Erythroblast (primary cell): ENCODE results near the gene EP300.

Source experiments
- DNase-seq, 2 experiments: peaks; one replicate each; lab custom pipeline; 2025; lab: John Stamatoyannopoulos, UW
- GATA1 ChIP-seq: IDR thresholded peaks from 2 replicates; pipeline ENCODE4 v1.6.1; 2011; ENCODE audit warnings: low read depth, mild to moderate bottlenecking, control low read depth, low read length, moderate library complexity
- POLR2A ChIP-seq: IDR thresholded peaks from 2 replicates; pipeline ENCODE4 v1.6.1; 2011; ENCODE audit warnings: mild to moderate bottlenecking, low read length

EP300 gene

DNA sequence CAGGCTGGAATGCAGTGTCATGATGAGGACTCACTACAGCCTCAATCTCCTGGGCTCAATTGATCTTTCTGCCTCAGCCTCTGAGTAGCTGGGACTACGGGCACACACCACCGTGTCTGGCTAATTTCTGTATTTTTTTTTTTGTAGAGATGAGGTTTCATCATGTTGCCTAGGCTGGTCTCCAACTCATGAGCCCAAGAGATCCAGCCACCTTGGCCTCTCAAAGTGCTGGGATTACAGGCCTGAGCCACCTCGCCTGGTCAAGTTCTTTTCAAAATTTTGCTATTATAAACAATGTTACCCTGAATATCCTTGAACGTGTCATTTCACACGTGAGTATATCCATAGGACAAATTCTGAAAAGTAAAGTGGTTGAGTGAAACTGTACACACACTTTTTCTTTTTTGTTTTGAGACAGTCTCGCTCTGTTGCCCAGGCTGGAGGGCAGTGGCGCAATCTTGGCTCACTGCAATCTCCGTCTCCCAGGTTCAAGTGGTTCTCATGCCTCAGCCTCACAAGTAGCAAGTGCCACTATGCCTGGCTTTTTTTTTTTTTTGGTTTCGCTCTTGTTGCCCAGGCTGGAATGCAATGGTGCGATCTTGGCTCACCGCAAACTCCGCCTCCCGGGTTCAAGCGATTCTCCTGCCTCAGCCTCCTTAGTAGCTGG is 21.6 kb upstream of the EP300 start:
- no peak for DNase-seq
- no peak for TF ChIP-seq GATA1
- no peak for TF ChIP-seq POLR2A

DNA sequence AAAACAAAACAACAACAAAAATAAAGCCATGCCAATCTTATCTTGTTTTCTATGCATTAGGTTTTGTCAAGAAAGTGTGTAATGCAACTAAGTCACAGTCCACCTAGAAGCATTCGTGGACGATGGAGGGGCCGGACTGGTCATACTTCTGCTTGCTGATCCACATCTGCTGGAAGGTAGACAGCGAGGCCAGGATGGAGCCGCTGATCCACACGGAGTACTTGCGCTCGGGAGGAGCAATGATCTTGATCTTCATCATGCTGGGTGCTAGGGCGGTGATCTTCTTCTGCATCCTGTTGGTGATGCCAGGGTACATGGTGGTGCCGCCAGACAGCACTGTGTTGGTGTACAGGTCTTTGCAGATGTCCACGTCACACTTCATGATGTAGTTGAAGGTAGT is 18.3 kb upstream of the EP300 start:
- DNase-seq: no peak
- TF ChIP-seq POLR2A (no peak), GATA1 (no peak)

DNA sequence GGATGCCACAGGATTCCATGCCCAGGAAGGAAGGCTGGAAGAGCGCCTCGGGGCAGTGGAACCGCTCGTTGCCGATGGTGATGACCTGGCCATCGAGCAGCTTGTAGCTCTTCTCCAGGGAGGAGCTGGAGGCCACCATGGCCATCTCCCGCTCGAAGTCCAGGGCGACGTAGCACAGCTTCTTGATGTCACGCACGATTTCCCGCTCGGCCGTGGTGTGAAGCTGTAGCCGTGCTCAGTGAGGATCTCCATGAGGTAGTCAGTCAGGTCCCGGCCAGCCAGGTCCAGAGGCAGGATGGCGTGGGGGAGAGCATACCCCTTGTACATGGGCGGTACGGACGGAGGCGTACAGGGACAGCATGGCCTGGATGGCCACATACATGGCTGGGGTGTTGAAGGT is 17.9 kb upstream of the EP300 start:
- no peak for TF ChIP-seq POLR2A
- no peak for TF ChIP-seq GATA1
- no peak for DNase-seq

DNA sequence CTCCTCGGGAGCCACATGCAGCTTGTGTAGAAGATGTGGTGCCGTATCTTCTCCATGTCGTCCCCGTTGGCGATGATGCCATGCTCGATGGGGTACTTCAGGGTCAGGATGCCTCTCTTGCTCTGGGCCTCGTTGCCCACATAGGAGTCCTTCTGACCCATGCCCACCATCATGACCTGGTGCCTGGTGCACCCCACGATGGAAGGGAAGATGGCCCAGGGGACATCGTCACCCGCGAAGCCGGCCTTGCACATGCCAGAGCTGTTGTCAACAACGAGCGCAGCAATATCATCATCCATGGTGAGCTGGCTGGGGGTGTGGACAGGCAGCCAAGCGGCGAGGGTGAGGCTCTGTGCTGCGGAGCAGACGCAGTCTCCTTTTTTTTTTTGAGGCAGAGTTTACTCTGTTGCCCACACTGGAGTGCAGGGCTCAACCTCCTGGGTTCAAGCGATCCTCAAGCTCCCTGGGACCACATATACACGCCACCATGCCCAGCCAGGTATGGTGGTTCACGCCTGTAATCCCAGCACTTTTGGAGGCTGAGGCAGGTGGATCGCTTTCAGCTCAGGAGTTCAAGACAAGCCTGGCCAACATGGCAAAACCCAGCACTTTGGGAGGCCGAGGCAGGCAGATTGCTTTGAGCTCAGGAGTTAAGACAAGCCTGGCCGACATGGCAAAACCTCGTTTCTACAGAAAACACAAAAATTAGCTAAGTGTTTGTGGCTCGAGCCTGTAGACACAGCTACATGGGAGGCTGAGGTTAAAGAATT is 17.3 kb upstream of the EP300 start:
- no peak for DNase-seq
- TF ChIP-seq GATA1 (no peak), POLR2A (no peak)

DNA sequence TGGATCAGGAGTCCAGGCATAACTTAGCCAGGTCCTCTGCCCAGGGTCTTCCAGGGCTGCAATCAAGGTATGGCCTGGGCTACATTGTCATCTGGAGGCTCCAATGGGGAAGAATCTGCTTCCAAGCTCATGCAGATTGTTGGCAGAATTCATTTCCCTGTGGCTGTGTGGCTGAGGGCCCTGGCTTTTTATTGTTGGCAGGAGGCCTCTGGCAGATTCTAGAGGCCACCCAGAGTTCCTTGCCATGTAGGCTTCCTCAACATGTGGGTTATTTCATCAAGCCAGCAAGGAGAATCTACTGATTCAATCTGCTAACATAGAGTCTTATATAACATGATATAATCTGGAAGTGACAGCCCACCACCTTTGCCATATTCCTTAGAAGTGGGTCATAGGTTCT is 16.4 kb upstream of the EP300 start:
- no peak for DNase-seq
- no peak for TF ChIP-seq POLR2A
- TF ChIP-seq GATA1: no peak

DNA sequence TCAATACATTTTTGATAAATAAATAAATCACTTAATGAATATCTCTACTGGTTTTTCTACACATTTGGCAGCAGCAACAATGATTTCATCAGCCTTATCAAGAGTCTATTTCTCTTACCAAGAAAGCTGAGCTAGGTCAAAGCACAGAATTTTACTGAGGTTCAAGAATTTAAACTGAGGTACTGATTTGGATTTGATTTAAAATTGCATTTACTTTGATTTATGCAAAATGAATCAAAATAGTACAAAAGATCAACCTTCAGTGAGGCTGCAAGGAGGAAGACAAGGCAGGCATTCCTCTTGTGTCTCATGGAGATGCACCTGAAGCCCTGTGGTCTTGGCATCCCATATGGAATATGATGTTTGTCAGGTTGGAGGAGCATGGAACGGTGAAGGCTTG is 15.5 kb upstream of the EP300 start:
- no peak for DNase-seq
- TF ChIP-seq POLR2A (no peak), GATA1 (no peak)

DNA sequence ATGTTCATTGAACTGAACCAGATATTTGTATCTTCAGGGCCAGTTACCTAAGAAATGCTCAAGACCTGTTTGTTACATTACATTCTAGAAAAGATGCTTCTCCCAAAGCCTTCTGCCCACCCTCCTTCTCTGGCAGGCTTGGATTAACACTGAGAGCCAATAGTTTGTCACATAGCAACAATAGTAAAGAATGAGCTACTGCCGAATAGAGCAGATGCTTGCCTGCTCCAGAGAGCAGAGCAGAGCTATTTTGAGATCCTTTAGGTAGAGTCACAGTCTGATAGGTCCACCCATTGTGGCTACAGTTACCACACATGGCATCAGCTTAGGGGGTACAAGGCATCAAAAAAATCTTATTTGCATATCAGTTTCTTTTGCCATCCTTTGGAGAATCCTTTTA is 13.5 kb upstream of the EP300 start:
- DNase-seq: no peak
- TF ChIP-seq POLR2A (no peak), GATA1 (no peak)

DNA sequence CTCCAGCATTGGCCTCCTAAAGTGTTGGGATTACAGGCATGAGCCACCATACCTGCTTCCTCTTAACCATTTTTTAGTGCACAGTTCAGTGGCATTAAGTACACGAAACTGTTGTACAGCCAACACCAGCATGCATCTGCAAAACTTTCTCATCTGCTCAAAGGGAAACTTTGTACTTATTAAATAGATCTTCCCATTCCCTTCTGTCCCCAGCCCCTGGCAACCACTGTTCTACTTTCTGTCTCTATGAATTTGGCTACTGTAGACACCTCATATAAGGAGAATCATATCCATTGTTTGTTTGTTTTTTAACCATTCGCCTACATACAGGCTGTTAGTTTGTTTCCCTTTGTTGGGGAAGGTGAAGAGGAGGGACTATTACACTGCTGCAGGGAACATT is 6.5 kb upstream of the EP300 start:
- no peak for DNase-seq
- no peak for TF ChIP-seq POLR2A
- TF ChIP-seq GATA1: no peak

DNA sequence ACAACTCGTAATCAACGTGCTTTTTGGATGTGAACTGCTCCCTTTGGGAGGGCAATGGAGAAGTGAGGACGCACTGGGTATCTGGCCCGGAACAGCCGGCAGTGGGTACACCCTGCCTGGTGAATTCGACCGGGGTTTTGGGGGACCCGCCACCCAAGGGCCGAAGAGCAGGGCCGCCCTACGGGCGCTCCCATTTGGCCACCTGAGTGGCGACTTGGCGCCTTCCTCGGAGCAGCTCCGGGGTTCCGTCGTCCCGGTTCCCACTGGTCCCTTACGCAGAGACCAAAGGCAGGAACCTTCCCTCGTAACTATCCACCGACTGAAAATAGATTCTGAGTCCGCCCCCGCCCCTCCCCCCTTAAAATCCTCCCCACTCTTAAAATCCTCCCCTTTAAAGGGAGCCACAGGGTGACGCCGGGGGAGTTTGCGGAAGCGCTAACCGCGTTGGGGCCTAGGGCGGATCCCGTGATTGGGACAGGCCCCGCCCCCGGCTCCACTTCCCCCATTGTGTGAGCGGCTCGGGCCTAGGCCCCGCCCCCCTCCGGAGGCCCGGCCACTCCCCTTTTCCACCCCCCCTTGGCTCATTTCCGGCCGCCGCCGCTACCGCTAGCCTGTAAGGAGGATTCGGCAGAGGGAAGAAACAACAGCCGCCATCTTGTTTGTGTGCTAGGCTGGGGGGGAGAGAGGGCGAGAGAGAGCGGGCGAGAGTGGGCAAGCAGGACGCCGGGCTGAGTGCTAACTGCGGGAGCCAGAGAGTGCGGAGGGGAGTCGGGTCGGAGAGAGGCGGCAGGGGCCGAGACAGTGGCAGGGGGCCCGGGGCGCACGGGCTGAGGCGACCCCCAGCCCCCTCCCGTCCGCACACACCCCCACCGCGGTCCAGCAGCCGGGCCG is 1.0 kb upstream of the EP300 start:
- DNase-seq: peak; percentile 99 to 100
- TF ChIP-seq GATA1 (no peak), POLR2A (peak; percentile 83)

DNA sequence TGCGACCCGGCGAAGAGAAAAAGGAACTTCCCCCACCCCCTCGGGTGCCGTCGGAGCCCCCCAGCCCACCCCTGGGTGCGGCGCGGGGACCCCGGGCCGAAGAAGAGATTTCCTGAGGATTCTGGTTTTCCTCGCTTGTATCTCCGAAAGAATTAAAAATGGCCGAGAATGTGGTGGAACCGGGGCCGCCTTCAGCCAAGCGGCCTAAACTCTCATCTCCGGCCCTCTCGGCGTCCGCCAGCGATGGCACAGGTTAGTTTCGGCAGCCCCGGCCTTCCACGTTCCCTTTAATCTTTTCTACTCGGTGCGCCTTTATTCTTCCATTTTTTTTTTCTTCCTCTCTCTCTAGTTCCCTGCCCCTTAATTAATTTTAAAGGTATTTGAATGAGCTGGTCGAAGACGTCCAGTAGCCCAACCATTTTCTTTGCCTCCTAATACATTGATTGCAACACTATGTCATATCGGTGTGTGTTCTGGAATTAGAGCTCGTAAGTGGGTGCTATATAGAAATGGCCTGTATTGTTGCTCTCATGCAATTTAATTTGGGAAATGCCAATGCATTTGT is 537 bp downstream of the EP300 start:
- peak; percentile 76 to 82 for DNase-seq
- TF ChIP-seq GATA1: no peak
- TF ChIP-seq POLR2A: no peak

DNA sequence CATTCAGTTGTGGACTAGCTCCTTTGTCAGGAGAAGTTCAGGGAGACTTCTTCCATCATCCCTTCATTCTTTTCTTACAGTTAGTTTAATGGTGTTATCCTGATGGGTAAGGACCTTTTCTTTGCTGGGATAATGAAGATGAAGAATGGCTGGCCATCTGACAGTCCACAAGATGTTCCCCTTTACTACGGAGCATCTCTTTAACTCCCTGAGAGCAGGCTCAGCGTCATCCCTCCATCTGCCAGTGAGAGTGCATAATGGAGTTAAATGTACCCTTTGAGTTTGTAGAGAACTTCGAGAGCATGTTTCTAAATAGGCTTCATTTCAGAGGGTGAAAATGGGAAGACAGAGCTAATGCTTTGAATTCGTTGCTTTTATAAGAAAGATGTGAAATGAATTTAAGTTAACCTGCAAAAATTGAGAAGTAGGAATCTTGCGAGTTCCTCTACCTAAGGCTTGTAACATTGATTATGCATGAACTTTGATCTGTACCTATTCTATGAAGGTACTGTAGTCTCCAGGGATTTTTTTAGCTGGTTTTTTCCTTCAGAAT is 1.7 kb downstream of the EP300 start:
- DNase-seq: peak; percentile 59 to 73
- TF ChIP-seq POLR2A (no peak), GATA1 (no peak)

DNA sequence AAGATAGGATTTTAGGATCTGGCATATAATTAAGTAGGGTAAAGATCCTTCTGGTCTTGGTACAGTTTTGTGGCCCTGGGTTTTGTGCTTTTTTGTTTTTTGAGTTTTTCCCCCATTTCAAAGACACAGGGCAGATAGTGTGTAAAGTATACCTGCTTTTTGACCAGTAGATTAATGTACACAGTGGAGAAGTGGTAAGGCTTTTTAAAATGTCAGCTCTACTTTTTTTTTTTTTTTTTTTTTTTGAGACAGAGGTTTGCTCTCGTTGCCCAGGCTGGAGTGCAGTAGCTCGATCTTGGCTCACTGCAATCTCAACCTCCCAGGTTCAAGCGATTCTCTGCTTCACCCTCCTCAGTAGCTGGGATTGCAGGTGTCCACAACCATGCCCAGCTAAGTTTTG is 4.0 kb downstream of the EP300 start:
- no peak for DNase-seq
- TF ChIP-seq GATA1: no peak
- no peak for TF ChIP-seq POLR2A

DNA sequence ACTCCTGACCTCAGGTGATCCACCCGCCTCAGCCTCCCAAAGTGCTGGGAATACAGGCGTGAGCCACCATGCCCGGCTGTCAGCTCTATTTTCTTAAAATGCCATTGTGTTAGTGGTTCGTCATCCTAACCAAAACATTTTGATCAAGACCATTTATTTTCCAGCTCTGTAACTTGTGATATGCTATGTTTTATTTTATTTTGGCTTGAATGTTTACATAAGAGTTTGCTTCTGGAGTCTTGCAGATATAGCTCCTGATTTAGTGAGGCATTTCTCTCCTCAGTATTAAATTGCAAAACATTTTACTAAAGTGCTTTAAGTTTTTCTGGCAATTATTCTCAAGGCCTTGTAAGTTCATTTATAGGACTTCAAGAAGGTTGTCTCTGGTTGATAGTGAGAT is 4.4 kb downstream of the EP300 start:
- no peak for TF ChIP-seq POLR2A
- TF ChIP-seq GATA1: no peak
- no peak for DNase-seq

DNA sequence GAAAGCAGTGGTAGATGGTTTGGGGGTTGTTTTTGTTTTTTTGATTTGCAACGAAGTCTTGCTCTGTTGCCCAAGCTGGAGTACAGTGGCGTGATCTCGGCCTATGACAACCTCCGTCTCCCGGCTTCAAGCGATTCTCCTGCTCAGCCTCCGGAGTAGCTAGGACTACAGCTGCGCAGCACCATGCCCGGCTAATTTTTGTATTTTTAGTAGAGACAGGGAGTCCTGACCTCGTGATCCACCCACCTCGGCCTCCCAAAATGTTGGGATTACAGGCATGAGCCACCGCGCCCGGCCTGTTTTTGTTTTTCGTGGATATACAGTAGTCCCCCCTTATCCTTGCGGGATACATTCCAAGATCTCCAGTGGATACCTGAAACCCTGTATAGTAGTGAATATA is 6.6 kb downstream of the EP300 start:
- DNase-seq: no peak
- TF ChIP-seq POLR2A: no peak
- TF ChIP-seq GATA1: no peak
